WTC11 (cell line): ENCODE measurements around the gene ITGAE. TPM values are rescaled to one million over a fixed set of nuclear protein-coding genes. Genes with fewer than 3 reads are reported as not detected.
A peak's percentile ranks its signal among the peaks of the same experiment; 100 is the strongest.

Experiments used
- ATAC-seq: fragments of 200-7000 bp; cut with Tn5 transposase; 2 replicates; pipeline ENCODE4 v1.10.0; 2021; ENCODE audit warnings: mild to moderate bottlenecking, moderate library complexity
- CTCF ChIA-PET: fragments of 300-600 bp; sonication (Branson Sonifier 250); formaldehyde crosslinking; loops from one replicate; lab custom pipeline; 2021; ENCODE audit warnings: antibody characterized with exemption; lab: Charles Lee
- POLR2A ChIA-PET: fragments of 350-600 bp; sonication (Branson Sonifier 250); formaldehyde crosslinking; loops from one replicate; lab custom pipeline; 2021; ENCODE audit warnings: antibody characterized with exemption; lab: Charles Lee
- DNase-seq: peaks from one replicate; pipeline ENCODE4 v3.0.0; 2021; ENCODE audit warnings: low spot score
- H3K27ac Mint-ChIP-seq: 2 replicates; pipeline ENCODE4 v1.8.0; 2021; ENCODE audit warnings: mixed read lengths
- H3K27me3 Mint-ChIP-seq: 2 replicates; pipeline ENCODE4 v1.8.0; 2021; ENCODE audit warnings: low read depth, mild to moderate bottlenecking, moderate library complexity, mixed read lengths
- H3K36me3 Mint-ChIP-seq: 2 replicates; pipeline ENCODE4 v1.8.0; 2021; ENCODE audit warnings: mixed read lengths
- H3K4me1 Mint-ChIP-seq: 2 replicates; pipeline ENCODE4 v1.8.0; 2022; ENCODE audit warnings: mixed read lengths
- H3K4me3 Mint-ChIP-seq: 2 replicates; pipeline ENCODE4 v1.8.0; 2021; ENCODE audit warnings: mild to moderate bottlenecking, moderate library complexity, mixed read lengths
- H3K9me3 Mint-ChIP-seq: 2 replicates; pipeline ENCODE4 v1.8.0; 2021; ENCODE audit warnings: mixed read lengths
- ESRRA ChIP-seq: sonication (generic); formaldehyde crosslinking; IDR thresholded peaks from 2 replicates; pipeline ENCODE4 v1.8.1; 2022; ENCODE audit warnings: mild to moderate bottlenecking, missing genetic modification reagents, borderline replicate concordance
- FOXP1 ChIP-seq: sonication (generic); formaldehyde crosslinking; IDR thresholded peaks from 2 replicates; pipeline ENCODE4 v1.8.0; 2022; ENCODE audit warnings: missing genetic modification reagents, mild to moderate bottlenecking, moderate library complexity, borderline replicate concordance
- JAZF1 ChIP-seq: fragments of 250-450 bp; sonication (Bioruptor Pico); IDR thresholded peaks from 2 replicates; pipeline ENCODE4 v1.9.0; 2021; ENCODE audit warnings: moderate library complexity, mild to moderate bottlenecking, inconsistent platforms
- KAT7 ChIP-seq: sonication (generic); formaldehyde crosslinking; IDR thresholded peaks from 2 replicates; pipeline ENCODE4 v1.8.1; 2023; ENCODE audit warnings: missing genetic modification reagents, mild to moderate bottlenecking, borderline replicate concordance
- PRRX2 ChIP-seq: fragments of 250-450 bp; sonication (Bioruptor Pico); IDR thresholded peaks from 2 replicates; pipeline ENCODE4 v1.8.0; 2021; ENCODE audit warnings: mild to moderate bottlenecking
- SMAD3 ChIP-seq: sonication (generic); formaldehyde crosslinking; IDR thresholded peaks from 2 replicates; pipeline ENCODE4 v1.8.0; 2022; ENCODE audit warnings: missing genetic modification reagents, mild to moderate bottlenecking, borderline replicate concordance
- TP53 ChIP-seq: sonication (generic); formaldehyde crosslinking; IDR thresholded peaks from 2 replicates; pipeline ENCODE4 v1.8.1; 2023; ENCODE audit warnings: mild to moderate bottlenecking, missing genetic modification reagents
- ZNF138 ChIP-seq: sonication (generic); formaldehyde crosslinking; conservative IDR thresholded peaks from 2 replicates; pipeline ENCODE4 v1.8.1; 2022; ENCODE audit warnings: mild to moderate bottlenecking, moderate library complexity, missing genetic modification reagents
- ZNF219 ChIP-seq: sonication (generic); formaldehyde crosslinking; IDR thresholded peaks from 2 replicates; pipeline ENCODE4 v1.8.0; 2023; ENCODE audit warnings: missing genetic modification reagents, mild to moderate bottlenecking, borderline replicate concordance
- ZNF232 ChIP-seq: sonication (generic); formaldehyde crosslinking; IDR thresholded peaks from 2 replicates; pipeline ENCODE4 v1.8.0; 2022; ENCODE audit warnings: mild to moderate bottlenecking, missing genetic modification reagents
- total RNA-seq: library from RNA; stranded (reverse); gene quantifications from 3 replicates; pipeline ENCODE4 v1.2.3, GENCODE V29; 2021
- TF ChIP-seq, protein P1 (sequence below): sonication (generic); formaldehyde crosslinking; IDR thresholded peaks from 2 replicates; pipeline ENCODE4 v1.8.1; 2022; ENCODE audit warnings: missing genetic modification reagents, borderline replicate concordance
- TF ChIP-seq, protein P2 (sequence below): sonication (generic); formaldehyde crosslinking; IDR thresholded peaks from 2 replicates; pipeline ENCODE4 v1.8.0; 2022; ENCODE audit warnings: mild to moderate bottlenecking, missing genetic modification reagents
- TF ChIP-seq, protein P3 (sequence below): sonication (generic); formaldehyde crosslinking; IDR thresholded peaks from 2 replicates; pipeline ENCODE4 v1.8.0; 2023; ENCODE audit warnings: missing genetic modification reagents, mild to moderate bottlenecking, borderline replicate concordance
- TF ChIP-seq, protein P4 (sequence below): sonication (generic); formaldehyde crosslinking; IDR thresholded peaks from 2 replicates; pipeline ENCODE4 v1.8.1; 2022; ENCODE audit warnings: mild to moderate bottlenecking, moderate library complexity, missing genetic modification reagents

The ITGAE gene
- total RNA-seq, 1 experiment from 2014 or later, result 19.5 TPM

DNA sequence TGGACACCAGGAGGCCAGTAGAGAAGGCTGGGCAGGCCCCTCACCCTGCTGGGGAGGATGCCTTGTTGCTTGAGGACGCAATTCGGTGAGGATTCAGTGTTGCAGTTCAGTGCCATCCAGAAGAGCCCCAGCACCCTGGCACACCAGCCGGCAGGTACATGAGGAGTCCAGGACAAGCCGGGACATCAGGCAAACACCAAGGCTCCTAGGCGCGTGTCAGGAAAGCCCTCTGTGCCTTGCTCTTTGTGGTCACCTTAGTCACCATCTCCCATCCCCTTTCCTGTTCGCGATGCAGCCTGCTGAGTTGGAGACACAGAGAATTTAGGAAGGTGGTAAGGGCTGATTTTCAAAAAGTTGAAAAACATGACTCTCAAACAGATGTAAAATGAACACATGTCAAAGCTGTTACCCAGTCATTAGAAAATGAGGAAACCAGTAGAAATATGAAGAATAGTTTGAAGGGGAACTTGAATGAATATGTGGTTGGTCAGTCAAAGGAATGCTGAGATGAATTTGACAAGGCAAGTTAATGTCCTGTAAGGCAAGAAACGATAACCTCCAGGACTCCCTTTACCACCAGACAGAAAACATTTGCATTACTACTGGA lies 47.3 kb upstream of the ITGAE start (continued):
- TF ChIP-seq PRRX2 (CRISPR knock-in tag) (no peak), ESRRA (CRISPR knock-in tag) (no peak)
- TF ChIP-seq, all 79 proteins: peak for 0

DNA sequence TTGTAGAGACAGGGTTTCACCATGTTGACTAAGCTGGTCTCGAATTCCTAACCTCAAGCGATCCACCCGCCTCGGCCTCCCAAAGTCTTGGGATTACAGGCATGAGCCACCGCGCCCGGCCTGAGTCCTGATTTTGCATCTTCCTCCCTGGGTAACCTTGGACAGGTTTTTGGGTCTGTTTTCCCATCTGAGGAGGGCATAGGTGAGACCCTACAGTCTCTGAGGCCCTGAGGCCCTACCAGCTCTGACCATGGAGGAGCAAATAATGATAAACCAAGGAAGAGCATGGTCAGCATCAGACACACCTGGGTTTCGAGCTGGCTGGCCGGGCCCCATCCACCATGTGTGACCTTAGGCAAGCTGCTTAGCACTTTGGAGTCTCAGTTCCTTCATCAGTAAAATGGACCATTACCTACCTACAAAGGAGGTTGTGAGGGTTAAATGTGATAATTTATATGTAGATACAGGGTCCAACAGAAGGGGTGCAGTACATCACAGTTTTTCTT lies 46.2 kb upstream of the ITGAE start:
- DNase-seq (no peak), ATAC-seq (no peak)
- peak overlapping the region; percentile 93 for H3K4me3 Mint-ChIP-seq
- CTCF ChIA-PET, result interaction anchor here (0.8 to 5.5 kb wide), 17 partner anchors 10 to 211 kb away, joined by 3 to 73 read pairs (median 9); partner anchors contain the start of genes ATP2A3, CAMKK1, CTNS and HASPIN
- H3K9me3 Mint-ChIP-seq, result no peaks in the 10 kb centered on the region
- H3K36me3 Mint-ChIP-seq, result peaks cover 7% of the 10 kb centered on the region
- H3K27me3 Mint-ChIP-seq, result no peaks in the 10 kb centered on the region; the same call in 1 of the 2 replicates
- peaks cover 18% of the 10 kb centered on the region for H3K4me1 Mint-ChIP-seq
- POLR2A ChIA-PET, result interaction anchor here (1.8 kb wide), 1 partner anchor 10 kb away, joined by 6 read pairs; no protein-coding TSS in a partner anchor
- TF ChIP-seq ZNF138, result no peak
- TF ChIP-seq, protein P1, sequence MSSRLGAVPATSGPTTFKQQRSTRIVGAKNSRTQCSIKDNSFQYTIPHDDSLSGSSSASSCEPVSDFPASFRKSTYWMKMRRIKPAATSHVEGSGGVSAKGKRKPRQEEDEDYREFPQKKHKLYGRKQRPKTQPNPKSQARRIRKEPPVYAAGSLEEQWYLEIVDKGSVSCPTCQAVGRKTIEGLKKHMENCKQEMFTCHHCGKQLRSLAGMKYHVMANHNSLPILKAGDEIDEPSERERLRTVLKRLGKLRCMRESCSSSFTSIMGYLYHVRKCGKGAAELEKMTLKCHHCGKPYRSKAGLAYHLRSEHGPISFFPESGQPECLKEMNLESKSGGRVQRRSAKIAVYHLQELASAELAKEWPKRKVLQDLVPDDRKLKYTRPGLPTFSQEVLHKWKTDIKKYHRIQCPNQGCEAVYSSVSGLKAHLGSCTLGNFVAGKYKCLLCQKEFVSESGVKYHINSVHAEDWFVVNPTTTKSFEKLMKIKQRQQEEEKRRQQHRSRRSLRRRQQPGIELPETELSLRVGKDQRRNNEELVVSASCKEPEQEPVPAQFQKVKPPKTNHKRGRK (CRISPR knock-in tag), result 0 out of 2 replicates have a peak, but pooled peaks have one; percentile 3
- no peak overlapping the region for H3K27ac Mint-ChIP-seq

DNA sequence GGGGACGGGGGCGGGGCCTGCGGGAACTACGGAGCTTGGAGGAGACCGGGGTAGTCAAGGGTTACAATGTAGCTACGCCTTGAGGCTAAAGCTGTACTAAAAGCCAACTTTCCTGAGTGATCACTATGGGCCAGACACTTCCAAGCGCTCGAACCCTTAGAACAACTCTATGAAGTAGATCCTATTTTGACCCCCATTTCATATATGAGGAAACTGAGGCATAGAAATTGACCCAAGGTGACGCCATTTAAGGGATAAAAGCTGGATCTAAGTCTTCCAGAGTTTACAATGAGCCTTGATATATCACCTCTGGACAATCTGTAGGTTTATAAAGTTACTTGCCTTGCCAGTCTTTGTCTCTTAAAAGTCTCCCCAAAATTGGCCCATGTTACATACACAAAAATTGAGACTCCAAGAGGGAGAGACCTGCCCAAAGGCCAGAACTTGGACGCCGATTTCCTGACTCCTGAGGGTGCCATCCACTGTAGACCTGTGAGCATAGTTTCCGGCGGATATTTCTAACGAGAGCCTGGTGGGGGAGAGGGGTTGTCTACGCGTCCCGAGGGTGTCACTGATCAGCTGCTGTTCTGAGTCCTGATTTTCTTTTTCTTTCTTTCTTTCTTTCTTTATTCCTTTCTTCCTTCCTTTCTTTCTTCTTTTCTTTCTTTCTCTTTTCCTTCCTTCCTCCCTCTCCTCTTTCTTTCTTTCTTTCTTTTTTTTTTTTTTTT lies 45.6 kb upstream of the ITGAE start:
- ATAC-seq (no peak), DNase-seq (no peak)
- POLR2A ChIA-PET, result interaction anchor here (0.7 to 1.8 kb wide), 10 partner anchors 9 to 118 kb away, joined by 3 to 8 read pairs (median 4); partner anchors contain the start of gene CAMKK1
- Mint-ChIP-seq H3K36me3 (peaks cover 8% of the 10 kb centered on the region), H3K9me3 (no peaks in the 10 kb centered on the region), H3K27ac (peak overlapping the region; percentile 46; the same call in 1 of the 2 replicates), H3K27me3 (no peaks in the 10 kb centered on the region; the same call in 1 of the 2 replicates), H3K4me3 (peak overlapping the region; percentile 93), H3K4me1 (peaks cover 18% of the 10 kb centered on the region)
- TF ChIP-seq KAT7 (CRISPR knock-in tag) (no peak), SMAD3 (CRISPR knock-in tag) (no peak)
- TF ChIP-seq, protein P1 (CRISPR knock-in tag), result peak; percentile 68; the same call in 1 of the 2 replicates
- CTCF ChIA-PET, result interaction anchor here (0.6 to 5.5 kb wide), 57 partner anchors 10 to 992 kb away, joined by 3 to 73 read pairs (median 4); partner anchors contain the start of genes ATP2A3, CAMKK1, CTNS and CYB5D2

DNA sequence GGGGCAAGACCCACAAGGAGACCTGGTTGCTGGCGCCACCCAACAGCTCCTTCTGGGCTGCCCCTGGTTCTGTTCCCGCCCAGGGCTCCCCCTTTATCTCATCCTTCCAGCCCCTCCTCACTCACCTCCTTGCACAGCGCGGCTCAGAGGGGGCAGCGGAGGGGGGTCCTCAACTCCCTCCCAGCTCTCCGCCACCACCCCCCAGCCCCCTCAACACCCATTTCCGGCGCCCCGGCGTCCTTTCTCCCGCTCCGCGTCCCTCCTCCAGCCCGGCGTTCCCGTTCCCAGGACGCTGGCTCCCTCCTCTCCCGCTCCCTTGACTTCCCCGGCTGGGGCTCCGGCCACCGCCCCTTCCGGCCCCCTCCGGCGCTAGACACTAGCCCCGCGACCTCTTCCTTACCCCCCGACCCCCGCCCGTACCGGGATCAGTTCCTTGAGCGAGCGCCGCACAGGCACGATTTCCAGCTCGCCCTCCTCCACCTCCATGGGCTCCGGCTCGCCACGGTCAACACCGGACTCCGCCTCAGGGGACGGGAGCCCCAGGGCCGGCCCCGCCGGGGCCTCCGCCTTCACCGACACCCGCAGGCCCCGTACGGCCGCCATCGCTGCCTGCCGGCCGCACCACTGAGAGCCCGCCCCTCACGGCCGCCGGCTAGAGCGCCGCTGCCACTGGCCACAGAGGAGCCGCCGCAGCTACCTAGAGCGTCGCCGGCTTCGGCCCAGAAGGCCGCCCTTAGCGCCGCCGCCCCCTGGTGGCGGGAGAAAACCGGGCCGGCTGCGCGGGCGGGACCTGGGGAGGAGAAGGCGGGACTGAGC lies 44.8 kb upstream of the ITGAE start, which contains the start of gene NCBP3:
Gene NCBP3 (minus strand): TSS at position 626 of the 816 bp plus-strand sequence. CDS start 23 bp downstream, at position 603.
- Mint-ChIP-seq H3K4me1 (peaks cover 18% of the 10 kb centered on the region), H3K4me3 (peak within 1 kb of the TSS; percentile 93), H3K36me3 (peaks cover 16% of the 10 kb centered on the region), H3K9me3 (no peaks in the 10 kb centered on the region), H3K27ac (peak within 1 kb of the TSS; percentile 93), H3K27me3 (no peaks in the 10 kb centered on the region)
- ATAC-seq (peak; percentile 96), DNase-seq (peak; percentile 84)
- CTCF ChIA-PET, result interaction anchor here (0.5 to 5.5 kb wide), 68 partner anchors 9 to 991 kb away, joined by 3 to 73 read pairs (median 4); partner anchors contain the start of genes ATP2A3, CAMKK1, CTNS and CYB5D2
- POLR2A ChIA-PET, result interaction anchor here (0.7 to 1.8 kb wide), 11 partner anchors 8 to 119 kb away, joined by 3 to 8 read pairs (median 4); partner anchors contain the start of gene CAMKK1
- peak; percentile 88 for TF ChIP-seq FOXP1 (CRISPR knock-in tag)
- TF ChIP-seq, protein P2, sequence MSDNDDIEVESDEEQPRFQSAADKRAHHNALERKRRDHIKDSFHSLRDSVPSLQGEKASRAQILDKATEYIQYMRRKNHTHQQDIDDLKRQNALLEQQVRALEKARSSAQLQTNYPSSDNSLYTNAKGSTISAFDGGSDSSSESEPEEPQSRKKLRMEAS, result peak; percentile 60; the same call in 1 of the 2 replicates
- TF ChIP-seq, protein P3, sequence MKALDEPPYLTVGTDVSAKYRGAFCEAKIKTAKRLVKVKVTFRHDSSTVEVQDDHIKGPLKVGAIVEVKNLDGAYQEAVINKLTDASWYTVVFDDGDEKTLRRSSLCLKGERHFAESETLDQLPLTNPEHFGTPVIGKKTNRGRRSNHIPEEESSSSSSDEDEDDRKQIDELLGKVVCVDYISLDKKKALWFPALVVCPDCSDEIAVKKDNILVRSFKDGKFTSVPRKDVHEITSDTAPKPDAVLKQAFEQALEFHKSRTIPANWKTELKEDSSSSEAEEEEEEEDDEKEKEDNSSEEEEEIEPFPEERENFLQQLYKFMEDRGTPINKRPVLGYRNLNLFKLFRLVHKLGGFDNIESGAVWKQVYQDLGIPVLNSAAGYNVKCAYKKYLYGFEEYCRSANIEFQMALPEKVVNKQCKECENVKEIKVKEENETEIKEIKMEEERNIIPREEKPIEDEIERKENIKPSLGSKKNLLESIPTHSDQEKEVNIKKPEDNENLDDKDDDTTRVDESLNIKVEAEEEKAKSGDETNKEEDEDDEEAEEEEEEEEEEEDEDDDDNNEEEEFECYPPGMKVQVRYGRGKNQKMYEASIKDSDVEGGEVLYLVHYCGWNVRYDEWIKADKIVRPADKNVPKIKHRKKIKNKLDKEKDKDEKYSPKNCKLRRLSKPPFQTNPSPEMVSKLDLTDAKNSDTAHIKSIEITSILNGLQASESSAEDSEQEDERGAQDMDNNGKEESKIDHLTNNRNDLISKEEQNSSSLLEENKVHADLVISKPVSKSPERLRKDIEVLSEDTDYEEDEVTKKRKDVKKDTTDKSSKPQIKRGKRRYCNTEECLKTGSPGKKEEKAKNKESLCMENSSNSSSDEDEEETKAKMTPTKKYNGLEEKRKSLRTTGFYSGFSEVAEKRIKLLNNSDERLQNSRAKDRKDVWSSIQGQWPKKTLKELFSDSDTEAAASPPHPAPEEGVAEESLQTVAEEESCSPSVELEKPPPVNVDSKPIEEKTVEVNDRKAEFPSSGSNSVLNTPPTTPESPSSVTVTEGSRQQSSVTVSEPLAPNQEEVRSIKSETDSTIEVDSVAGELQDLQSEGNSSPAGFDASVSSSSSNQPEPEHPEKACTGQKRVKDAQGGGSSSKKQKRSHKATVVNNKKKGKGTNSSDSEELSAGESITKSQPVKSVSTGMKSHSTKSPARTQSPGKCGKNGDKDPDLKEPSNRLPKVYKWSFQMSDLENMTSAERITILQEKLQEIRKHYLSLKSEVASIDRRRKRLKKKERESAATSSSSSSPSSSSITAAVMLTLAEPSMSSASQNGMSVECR (CRISPR knock-in tag), result peak; percentile 71; the same call in 1 of the 2 replicates
- no peak for TF ChIP-seq ZNF219 (CRISPR knock-in tag)
- TF ChIP-seq, protein P4, sequence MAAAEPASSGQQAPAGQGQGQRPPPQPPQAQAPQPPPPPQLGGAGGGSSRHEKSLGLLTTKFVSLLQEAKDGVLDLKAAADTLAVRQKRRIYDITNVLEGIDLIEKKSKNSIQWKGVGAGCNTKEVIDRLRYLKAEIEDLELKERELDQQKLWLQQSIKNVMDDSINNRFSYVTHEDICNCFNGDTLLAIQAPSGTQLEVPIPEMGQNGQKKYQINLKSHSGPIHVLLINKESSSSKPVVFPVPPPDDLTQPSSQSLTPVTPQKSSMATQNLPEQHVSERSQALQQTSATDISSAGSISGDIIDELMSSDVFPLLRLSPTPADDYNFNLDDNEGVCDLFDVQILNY (CRISPR knock-in tag), result peak; percentile 94
- TF ChIP-seq KAT7 (CRISPR knock-in tag), result peak; percentile 81; the same call in 1 of the 2 replicates
- peak; percentile 89; the same call in 1 of the 2 replicates for TF ChIP-seq ZNF232 (CRISPR knock-in tag)
- TF ChIP-seq JAZF1, result no peak
- TF ChIP-seq TP53 (CRISPR knock-in tag), result peak; percentile 54; the same call in 1 of the 2 replicates
- TF ChIP-seq ESRRA (CRISPR knock-in tag), result 0 out of 2 replicates have a peak, but pooled peaks have one; percentile 81
